HG02798 (cell line): ENCODE data around the gene AOC3.
"Not testable (repeated sequence)": the region's sequence is repeated elsewhere in the genome, so short reads cannot be mapped to it uniquely, and the experiment has no call there.

ENCODE experiments used
- ATAC-seq: cut with Tn5 transposase; IDR thresholded peaks from one replicate; pipeline ENCODE4 v1.9.1; 2021; ENCODE audit warnings: mild to moderate bottlenecking; ENCODE audit not compliant: unreplicated experiment, poor library complexity

The AOC3 gene

GRCh38 chr17:42886283-42887176 lies 35.5 kb downstream of the AOC3 start:
- no peak for ATAC-seq

DNA sequence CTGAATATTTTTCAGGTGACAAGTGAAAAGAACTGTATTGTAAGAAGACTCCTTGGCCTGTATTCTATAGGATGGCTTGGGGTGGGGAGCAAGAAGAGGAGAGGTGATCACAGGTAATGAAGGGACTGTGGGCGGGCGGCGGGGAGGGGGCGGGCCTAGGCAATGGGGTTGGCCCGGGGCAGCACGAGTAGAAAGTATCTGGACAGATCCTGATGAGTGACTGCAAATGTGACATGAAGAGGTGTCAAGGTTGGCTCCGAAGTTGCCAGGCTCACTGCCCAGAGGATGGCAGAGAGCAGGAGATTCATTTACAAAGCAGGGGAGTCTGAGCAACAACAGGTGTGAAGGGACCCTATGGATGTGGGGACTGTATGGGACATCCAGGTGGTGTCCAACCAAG lies 38.8 kb downstream of the AOC3 start:
- no peak for ATAC-seq

GRCh38 chr17:42891539-42892152 lies 40.6 kb downstream of the AOC3 start:
- no peak for ATAC-seq

GRCh38 chr17:42893359-42893758 lies 42.4 kb downstream of the AOC3 start:
- ATAC-seq = no peak

GRCh38 chr17:42894283-42895184 lies 43.5 kb downstream of the AOC3 start:
- ATAC-seq = no peak

- no peak for ATAC-seq
Observed at GRCh38 chr17:42895185-42895555, 44.2 kb downstream of the AOC3 start.

- ATAC-seq = no peak
Observed at GRCh38 chr17:42898147-42898811, 47.3 kb downstream of the AOC3 start.

GRCh38 chr17:42899981-42900380 lies 49.0 kb downstream of the AOC3 start:
- not testable (repeated sequence) for ATAC-seq

GRCh38 chr17:42900460-42901331 lies 49.7 kb downstream of the AOC3 start, which contains the start of gene G6PC1:
TSS of gene G6PC1 (plus strand) at chr17:42900799. CDS start at chr17:42900877, 78 bp downstream.
- ATAC-seq = no peak

DNA sequence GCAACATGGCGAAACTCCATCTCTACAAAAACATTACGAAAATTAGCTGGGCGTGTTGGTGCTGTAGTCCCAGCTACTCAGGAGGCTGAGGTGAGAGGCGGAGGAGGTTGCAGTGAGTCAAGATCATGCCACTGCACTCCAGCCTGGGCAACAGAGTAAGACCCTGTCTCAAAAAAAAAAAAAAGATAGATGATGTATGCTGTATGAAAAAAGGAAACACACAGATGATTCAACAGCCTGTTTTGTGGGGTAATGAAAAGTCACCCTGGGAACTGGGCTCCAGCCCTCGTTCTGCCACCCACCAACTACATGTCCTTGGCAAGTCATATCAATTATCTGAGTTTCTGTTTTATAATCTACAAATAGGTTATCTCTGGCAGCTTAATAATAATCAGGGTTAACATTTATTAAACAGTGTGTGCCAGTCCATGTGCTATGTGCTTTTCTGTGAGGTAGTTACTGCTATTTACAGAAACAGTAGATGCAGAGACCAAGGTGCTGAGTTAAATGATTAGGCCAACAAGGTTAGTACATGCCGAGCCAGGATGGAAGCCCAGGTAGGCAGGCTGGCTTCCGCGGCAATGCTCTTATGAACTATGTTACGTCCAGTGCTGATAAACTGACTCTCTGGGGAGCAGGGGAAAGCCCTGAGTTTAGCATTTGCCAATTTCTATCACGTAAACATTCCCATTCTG lies 50.7 kb downstream of the AOC3 start:
- no peak for ATAC-seq

GRCh38 chr17:42904110-42904469 lies 53.1 kb downstream of the AOC3 start:
- no peak for ATAC-seq

DNA sequence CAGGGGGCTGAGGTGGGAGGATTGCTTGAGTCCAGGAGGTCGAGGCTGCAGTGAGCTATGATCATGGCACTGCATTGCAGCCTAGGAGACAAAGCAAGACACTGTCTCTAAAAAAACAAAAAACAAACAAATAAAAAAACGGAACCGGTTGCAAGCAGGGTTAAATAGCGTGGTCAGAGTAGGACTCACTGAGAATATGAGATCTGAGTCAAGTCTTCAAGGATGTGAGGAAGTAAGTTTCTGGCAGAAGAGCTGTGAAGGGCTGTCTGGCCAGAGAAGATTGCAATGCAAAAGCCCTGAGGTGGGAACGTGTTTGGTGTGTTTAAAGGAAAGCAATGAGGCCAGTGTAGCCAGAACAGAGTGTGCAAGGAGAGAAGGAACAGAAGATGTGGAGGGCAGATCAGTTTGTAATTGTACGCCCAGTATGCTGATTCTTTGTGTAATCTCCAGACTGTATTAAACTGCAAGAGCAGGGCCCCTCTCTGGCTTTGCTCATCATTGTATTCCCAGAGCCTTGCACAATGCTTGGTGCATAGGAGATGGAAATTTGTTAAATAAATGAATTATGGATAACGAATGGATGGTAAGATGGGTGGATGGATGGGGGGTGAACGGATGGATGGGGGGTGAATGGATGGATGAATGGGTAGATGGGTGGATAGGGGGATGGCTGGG lies 55.9 kb downstream of the AOC3 start:
- no peak for ATAC-seq
